GM12878 (cell line): ENCODE measurements around the gene CACNA1D. TPM values are rescaled to one million over a fixed set of nuclear protein-coding genes. Genes with fewer than 3 reads are reported as not detected.

Experiments used
- ATAC-seq: fragments of 200-7000 bp; cut with Tn5 transposase; 3 replicates; pipeline ENCODE4 v1.9.1; 2020; ENCODE audit warnings: mild to moderate bottlenecking, moderate library complexity
- BruUV-seq: library from RNA; stranded (reverse); fragments of 400-500 nt; replicated peaks from 2 replicates; lab custom pipeline; 2021; lab: Mats Ljungman, UMichigan
- CTCF ChIA-PET: fragments of 300-600 bp; sonication (Branson Sonifier 250); formaldehyde crosslinking; extraction: SDS; loops from one replicate; lab custom pipeline; 2021; ENCODE audit warnings: inconsistent platforms; lab: Yijun Ruan, JAX
- POLR2A ChIA-PET: fragments of 350-600 bp; formaldehyde crosslinking; extraction: SDS; loops from one replicate; lab custom pipeline; 2021; ENCODE audit warnings: inconsistent platforms; lab: Charles Lee
- RAD21 ChIA-PET: fragments of 300-600 bp; sonication (Branson Sonifier 250); formaldehyde crosslinking; loops from one replicate; lab custom pipeline; 2023; ENCODE audit warnings: antibody characterized with exemption; ENCODE audit not compliant: unreplicated experiment; lab: Charles Lee
- SMC1A ChIA-PET: fragments of 300-600 bp; sonication (Branson Sonifier 250); formaldehyde crosslinking; loops from one replicate; lab custom pipeline; 2023; ENCODE audit not compliant: unreplicated experiment, uncharacterized antibody; lab: Charles Lee
- DNase-seq: peaks from one replicate; pipeline ENCODE4 v3.0.0-alpha.2; 2011; ENCODE audit warnings: low read depth, low spot score
- FAIRE-seq: peaks from 3 replicates; lab custom pipeline; 2011; peaks lifted over from hg19 to GRCh38; lab: Jason Lieb, UNC
- H2AFZ ChIP-seq: 2 replicates; pipeline ENCODE4 v1.6.0; 2011; ENCODE audit warnings: low read depth, low read length, control low read depth; ENCODE audit not compliant: control insufficient read depth
- H3K27ac ChIP-seq: 2 replicates; pipeline ENCODE4 v1.5.1; 2011; ENCODE audit warnings: control low read depth; ENCODE audit not compliant: control insufficient read depth, insufficient read depth
- H3K27me3 ChIP-seq, 2 experiments: replicated peaks in 1 of 2; 2 replicates each; pipeline versions ENCODE4 v1.6.0 to v1.6.1; 2011; ENCODE audit warnings: low read length in 1 of 2; ENCODE audit not compliant: control insufficient read depth in 2 of 2, insufficient read depth in 2 of 2
- H3K36me3 ChIP-seq, 2 experiments: 2 replicates each; pipeline ENCODE4 v1.5.1; 2011; ENCODE audit warnings: low read length in 1 of 2; ENCODE audit not compliant: control insufficient read depth in 2 of 2, insufficient read depth in 2 of 2
- H3K4me1 ChIP-seq: 2 replicates; pipeline ENCODE4 v1.6.1; 2011; ENCODE audit warnings: mild to moderate bottlenecking, low read length, moderate library complexity, mixed read lengths; ENCODE audit not compliant: control insufficient read depth, insufficient read depth
- H3K4me2 ChIP-seq: 2 replicates; pipeline ENCODE4 v1.6.0; 2011; ENCODE audit warnings: control low read depth; ENCODE audit not compliant: control insufficient read depth, insufficient read depth
- H3K4me3 ChIP-seq: fragments of 200-600 bp; sonication (generic); 2 replicates; pipeline ENCODE4 v1.5.1; 2016
- H3K79me2 ChIP-seq: 2 replicates; pipeline ENCODE4 v1.6.0; 2011; ENCODE audit warnings: low read length; ENCODE audit not compliant: control insufficient read depth, insufficient read depth
- H3K9ac ChIP-seq: 2 replicates; pipeline ENCODE4 v1.8.0; 2011; ENCODE audit warnings: low read length, control low read depth, mixed read lengths; ENCODE audit not compliant: control insufficient read depth, insufficient read depth
- H3K9me3 ChIP-seq: replicated peaks from 3 replicates; pipeline ENCODE4 v1.5.1; 2011; ENCODE audit warnings: mild to moderate bottlenecking, low read length; ENCODE audit not compliant: control insufficient read depth, insufficient read depth
- H4K20me1 ChIP-seq: 2 replicates; pipeline ENCODE4 v1.6.0; 2011; ENCODE audit not compliant: control insufficient read depth, insufficient read depth
- CBX5 ChIP-seq: sonication (generic); IDR thresholded peaks from 2 replicates; pipeline ENCODE4 v1.6.1; 2016; ENCODE audit warnings: low read depth, moderate library complexity, mild to moderate bottlenecking, inconsistent platforms
- CEBPB ChIP-seq, 2 experiments: fragments of 150-350 bp in 1 of 2; IDR thresholded peaks; 2 replicates each; pipeline ENCODE4 v1.6.1; 2012 to 2014; ENCODE audit warnings: low read depth in 2 of 2, low read length in 2 of 2, borderline replicate concordance in 1 of 2, inconsistent platforms in 1 of 2
- IRF4 ChIP-seq: IDR thresholded peaks from 2 replicates; pipeline ENCODE4 v1.6.1; 2011; ENCODE audit warnings: low read depth, low read length
- MTA2 ChIP-seq: fragments of 450-650 bp; IDR thresholded peaks from 2 replicates; pipeline ENCODE4 v1.6.1; 2016; ENCODE audit warnings: low read depth, mild to moderate bottlenecking, moderate library complexity
- PKNOX1 ChIP-seq: fragments of 450-650 bp; IDR thresholded peaks from 2 replicates; pipeline ENCODE4 v1.6.1; 2016; ENCODE audit warnings: mild to moderate bottlenecking
- REST ChIP-seq: IDR thresholded peaks from 2 replicates; pipeline ENCODE4 v1.6.1; 2012; ENCODE audit warnings: mild to moderate bottlenecking, low read depth, low read length
- RFX5 ChIP-seq: IDR thresholded peaks from 2 replicates; pipeline ENCODE4 v1.6.1; 2011; ENCODE audit warnings: low read depth, low read length, improper control_type of control experiment
- SIX5 ChIP-seq: IDR thresholded peaks from 2 replicates; pipeline ENCODE4 v1.6.1; 2011; ENCODE audit warnings: mild to moderate bottlenecking, low read depth, low read length, moderate library complexity; ENCODE audit not compliant: severe bottlenecking
- SKIL ChIP-seq: fragments of 450-650 bp; IDR thresholded peaks from 2 replicates; pipeline ENCODE4 v1.6.1; 2017; ENCODE audit warnings: mild to moderate bottlenecking, low read depth, inconsistent platforms; ENCODE audit not compliant: poor library complexity, severe bottlenecking
- SMAD5 ChIP-seq: IDR thresholded peaks from 2 replicates; pipeline ENCODE4 v1.6.1; 2016; ENCODE audit warnings: antibody characterized with exemption, low read depth
- TCF7 ChIP-seq: IDR thresholded peaks from 2 replicates; pipeline ENCODE4 v1.6.1; 2014; ENCODE audit warnings: antibody characterized with exemption, borderline replicate concordance
- WGBS: methylation state at CpG from one replicate; pipeline ENCODE4 v1.1.6; 2016; ENCODE audit warnings: low lambda C conversion rate; ENCODE audit not compliant: insufficient replicate concordance, insufficient coverage; ENCODE audit errors: missing lambda C conversion rate; 5-methylcytosine and 5-hydroxymethylcytosine counted together
- in situ Hi-C: fragments of 300-500 bp; cut with MboI; formaldehyde crosslinking; loops from 9 replicates; pipeline ENCODE4 v1.14.3; 2018; ENCODE audit warnings: mixed read lengths
- intact Hi-C: fragments of 100-400 bp; cut with micrococcal nuclease; formaldehyde crosslinking; loops from one replicate; pipeline ENCODE4 v1.14.2; 2022; ENCODE audit not compliant: unreplicated experiment
- polyA plus RNA-seq, 11 experiments: library from polyadenylated mRNA; depleted of rRNA in 4 of 11; unstranded in 6 of 11; stranded (reverse) in 5 of 11; fragments of >200 nt; fragmentation: Nextera tagmentation in 4 of 11; fragmentation: Illumina TruSeq in 1 of 11; extraction: Ambion mirVana in 4 of 11; extraction: Trizol in 1 of 11; gene quantifications; 1 replicate in 1 of 11; 2 replicates in 10 of 11; pipeline versions ENCODE4 v1.2.1 to v1.2.3, GENCODE V29; 2011 to 2016; ENCODE audit warnings: inconsistent platforms in 2 of 11, missing spikeins in 2 of 11, low read depth in 1 of 11
- total RNA-seq, 4 experiments: library from RNA; depleted of rRNA in 3 of 4; stranded (reverse); fragments of >200 nt in 3 of 4; fragmentation: Illumina TruSeq in 1 of 4; extraction: Trizol in 1 of 4; gene quantifications; 2 replicates each; pipeline versions ENCODE4 v1.2.1 to v1.2.3, GENCODE V29; 2013 to 2021

Gene CACNA1D
- total and polyA plus RNA-seq, 10 of the 15 experiments (the other 5 are each of a cell fraction or from before 2014, with no cell fraction given) = 0.21 to 24.4 (median 1.6) TPM

GRCh38 chr3:53758846-53759245, 264.4 kb downstream of the CACNA1D start:
- 53% methylated on average over 3 of the region's 3 CpGs for WGBS
- no peaks in the 10 kb centered on the region for H3K79me2 ChIP-seq
- POLR2A ChIA-PET = no interaction called here

GRCh38 chr3:53763353-53763752, 268.9 kb downstream of the CACNA1D start:
- H3K27me3 ChIP-seq = no peaks in the 10 kb centered on the region
- DNase-seq (no peak), ATAC-seq (no peak), FAIRE-seq (no peak)
- intact Hi-C loops (no loop called here), in situ Hi-C loops (no loop called here)
- no peak overlapping the region for H2AFZ ChIP-seq
- H3K9ac ChIP-seq = no peak overlapping the region
- BruUV-seq = no TSS peak
- ChIA-PET SMC1A (interaction anchor here (0.7 to 1.7 kb wide), 2 partner anchors 10 to 11 kb away, joined by 3 to 5 read pairs; no protein-coding TSS in a partner anchor), RAD21 (no interaction called here), POLR2A (no interaction called here), CTCF (no interaction called here)
- H3K4me3 ChIP-seq = no peak overlapping the region
- no peaks in the 10 kb centered on the region for H4K20me1 ChIP-seq
- WGBS = 75% methylated on average over 7 of the region's 7 CpGs
- no peak overlapping the region for H3K27ac ChIP-seq
- H3K36me3 ChIP-seq = no peaks in the 10 kb centered on the region
- H3K9me3 ChIP-seq = no peaks in the 10 kb centered on the region
- H3K4me2 ChIP-seq = no peak overlapping the region
- no peaks in the 10 kb centered on the region for H3K4me1 ChIP-seq
- no peaks in the 10 kb centered on the region for H3K79me2 ChIP-seq
- TF ChIP-seq SKIL = no peak
- no peak for TF ChIP-seq MTA2
- no peak for TF ChIP-seq SIX5
- no peak for TF ChIP-seq REST
- no peak for TF ChIP-seq SMAD5
- no peak for TF ChIP-seq TCF7
- TF ChIP-seq RFX5 = no peak

More at GRCh38 chr3:53758846-53759245, 264.4 kb downstream of the CACNA1D start:
- Histone ChIP-seq H3K4me1 (peaks cover 6% of the 10 kb centered on the region), H3K9me3 (no peaks in the 10 kb centered on the region), H2AFZ (no peak overlapping the region), H3K36me3 (no peaks in the 10 kb centered on the region), H3K9ac (no peak overlapping the region), H3K27ac (no peak overlapping the region)
- intact Hi-C loops (no loop called here), in situ Hi-C loops (no loop called here)
- FAIRE-seq = no peak
- DNase-seq = no peak
- CTCF ChIA-PET = no interaction called here
- no TSS peak for BruUV-seq
- ATAC-seq = no peak
- RAD21 ChIA-PET = no interaction called here
- TF ChIP-seq CBX5 (no peak), PKNOX1 (no peak), IRF4 (no peak), CEBPB (IDR thresholded peaks at IDR 0.05; ENCODE audit: borderline replicate concordance in 1 of 2, low read depth in 2 of 2, low read length in 2 of 2) (no peak)
- TF ChIP-seq, all 136 proteins: peak for 0
- Histone ChIP-seq H4K20me1 (no peaks in the 10 kb centered on the region), H3K4me2 (no peak overlapping the region), H3K4me3 (no peak overlapping the region), H3K27me3 (no peaks in the 10 kb centered on the region)
- SMC1A ChIA-PET = interaction anchor here (1.6 kb wide), 1 partner anchor 10 kb away, joined by 4 read pairs; no protein-coding TSS in a partner anchor
